Stomach (tissue), 4 donors: ENCODE data around the gene DHRS4.

Experiments used
- EP300 ChIP-seq: sonication (generic); formaldehyde crosslinking; IDR thresholded peaks from one replicate; pipeline ENCODE4 v1.6.1; 2017; ENCODE audit warnings: antibody characterized with exemption
- POLR2AphosphoS5 ChIP-seq, 3 donors: sonication (generic); formaldehyde crosslinking; IDR thresholded peaks; one replicate each; pipeline ENCODE4 v1.6.1; 2016; ENCODE audit warnings: antibody characterized with exemption in 3 of 3
- TF ChIP-seq, protein P1 (sequence below), 7 experiments: fragments of 450-650 bp in 4 of 7; fragments of 200-600 bp in 3 of 7; sonication (generic) in 3 of 7; IDR thresholded peaks; one replicate each; pipeline ENCODE4 v1.5.1; 2016 to 2019; ENCODE audit warnings: antibody characterized with exemption in 7 of 7, control low read depth in 2 of 7, mild to moderate bottlenecking in 1 of 7

DNA sequence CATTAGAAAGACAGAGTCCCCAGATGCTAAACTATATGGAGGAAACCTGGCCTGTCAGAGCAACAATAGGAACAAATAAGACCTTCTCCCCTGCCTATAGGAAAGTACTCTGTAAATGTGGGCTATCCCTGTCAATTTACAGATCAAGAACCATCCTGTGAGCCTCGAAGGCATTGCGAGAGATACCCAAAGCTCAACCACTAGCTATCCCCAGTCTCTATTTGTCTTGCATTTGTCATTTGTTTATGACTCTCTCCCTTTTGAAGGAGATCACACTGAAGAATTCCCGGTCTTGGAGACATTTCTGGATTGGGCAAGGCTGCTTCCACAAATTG, 42.7 kb upstream of the DHRS4 start:
- TF ChIP-seq, protein P1, sequence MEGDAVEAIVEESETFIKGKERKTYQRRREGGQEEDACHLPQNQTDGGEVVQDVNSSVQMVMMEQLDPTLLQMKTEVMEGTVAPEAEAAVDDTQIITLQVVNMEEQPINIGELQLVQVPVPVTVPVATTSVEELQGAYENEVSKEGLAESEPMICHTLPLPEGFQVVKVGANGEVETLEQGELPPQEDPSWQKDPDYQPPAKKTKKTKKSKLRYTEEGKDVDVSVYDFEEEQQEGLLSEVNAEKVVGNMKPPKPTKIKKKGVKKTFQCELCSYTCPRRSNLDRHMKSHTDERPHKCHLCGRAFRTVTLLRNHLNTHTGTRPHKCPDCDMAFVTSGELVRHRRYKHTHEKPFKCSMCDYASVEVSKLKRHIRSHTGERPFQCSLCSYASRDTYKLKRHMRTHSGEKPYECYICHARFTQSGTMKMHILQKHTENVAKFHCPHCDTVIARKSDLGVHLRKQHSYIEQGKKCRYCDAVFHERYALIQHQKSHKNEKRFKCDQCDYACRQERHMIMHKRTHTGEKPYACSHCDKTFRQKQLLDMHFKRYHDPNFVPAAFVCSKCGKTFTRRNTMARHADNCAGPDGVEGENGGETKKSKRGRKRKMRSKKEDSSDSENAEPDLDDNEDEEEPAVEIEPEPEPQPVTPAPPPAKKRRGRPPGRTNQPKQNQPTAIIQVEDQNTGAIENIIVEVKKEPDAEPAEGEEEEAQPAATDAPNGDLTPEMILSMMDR (IDR thresholded peaks at IDR 0.05) = no peak
- TF ChIP-seq POLR2AphosphoS5 (IDR thresholded peaks at IDR 0.05) = no peak
- no peak for TF ChIP-seq EP300
